Iris pigment epithelial cell (primary cell): ENCODE data around the gene ANKRD34A.
"Not testable (repeated sequence)": the region's sequence is repeated elsewhere in the genome, so short reads cannot be mapped to it uniquely, and the experiment has no call there.

Experiments used
- DNase-seq: peaks from one replicate; pipeline ENCODE4 v3.0.0-alpha.2; 2011; ENCODE audit warnings: low read depth

The ANKRD34A gene

DNA sequence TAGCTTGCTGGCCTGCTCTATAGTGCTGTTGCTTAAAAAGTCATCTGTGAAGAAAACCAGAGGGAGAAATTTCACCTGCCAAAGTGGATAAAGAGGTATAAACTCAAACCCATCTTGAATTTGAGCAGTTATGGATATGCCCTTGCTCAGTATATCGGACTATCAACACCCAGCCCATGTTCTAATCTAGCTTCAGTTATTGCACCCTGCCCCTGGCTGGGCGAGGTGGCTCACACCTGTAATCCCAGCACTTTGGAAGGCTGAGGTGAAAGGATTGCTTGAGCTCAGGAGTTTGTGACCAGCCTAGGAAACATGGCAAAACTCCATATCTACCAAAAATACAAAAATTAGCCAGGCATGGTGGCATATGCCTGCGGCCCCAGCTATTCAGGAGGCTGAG, 19.8 kb downstream of the ANKRD34A start:
- no peak for DNase-seq

DNA sequence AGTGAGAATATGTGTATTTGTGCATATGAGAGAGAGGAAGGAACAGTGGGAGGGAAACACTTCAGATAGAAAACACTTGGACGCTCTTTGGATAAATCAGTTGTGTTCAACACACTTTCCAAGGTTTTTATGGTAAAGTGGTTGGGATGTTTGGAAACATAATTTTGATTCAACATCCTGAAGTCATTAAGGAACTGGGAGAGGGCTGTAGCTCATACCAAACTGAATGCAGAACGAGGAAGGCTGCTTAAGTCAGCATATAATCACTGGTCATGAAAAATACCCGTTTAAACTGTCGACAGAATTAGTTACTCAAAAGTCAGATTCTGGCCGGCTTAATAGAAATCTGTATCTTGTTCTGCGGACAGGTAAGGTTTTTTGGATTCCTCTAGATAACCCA, 21.5 kb downstream of the ANKRD34A start:
- no peak for DNase-seq

DNA sequence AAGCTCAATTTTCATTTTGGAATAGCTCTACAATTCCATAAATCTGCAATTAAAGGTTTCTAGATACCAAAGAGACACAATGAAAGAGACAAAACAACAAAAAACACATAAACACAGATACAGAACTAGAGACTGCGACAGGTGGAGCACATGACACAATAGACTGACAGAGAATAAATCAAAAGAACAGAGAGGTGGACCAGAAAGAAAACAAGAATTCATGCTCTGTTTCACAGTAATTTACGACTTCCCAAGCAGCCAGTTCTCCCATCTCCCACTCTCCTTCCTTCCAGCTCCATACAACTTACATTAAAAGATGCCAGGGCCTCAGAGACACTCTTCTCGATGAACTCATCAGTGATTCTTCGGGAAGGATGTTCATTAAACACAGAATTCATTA, 22.0 kb downstream of the ANKRD34A start:
- DNase-seq, result no peak

GRCh38 chr1:145937436-145937835, 26.9 kb downstream of the ANKRD34A start:
- DNase-seq, result no peak

DNA sequence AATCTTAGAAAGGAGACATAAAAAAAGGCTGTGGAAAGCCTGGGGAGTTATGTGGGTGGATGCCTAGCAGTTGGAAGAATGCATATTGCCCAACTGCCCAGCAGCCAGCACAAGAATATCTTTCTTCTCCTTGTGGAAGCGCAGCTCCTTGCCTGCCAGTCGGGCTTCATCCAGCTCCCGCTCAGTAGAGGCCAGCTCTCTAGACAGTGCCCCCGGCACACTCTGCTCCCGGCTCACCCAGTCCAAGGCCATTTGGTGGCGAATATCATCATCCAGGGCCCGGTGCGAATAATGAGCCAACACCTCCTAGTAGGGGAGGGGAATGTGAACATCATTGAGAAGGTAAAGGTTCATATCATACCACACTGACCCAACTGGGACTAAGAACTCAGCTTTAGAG, 28.1 kb downstream of the ANKRD34A start:
- DNase-seq, result no peak

DNA sequence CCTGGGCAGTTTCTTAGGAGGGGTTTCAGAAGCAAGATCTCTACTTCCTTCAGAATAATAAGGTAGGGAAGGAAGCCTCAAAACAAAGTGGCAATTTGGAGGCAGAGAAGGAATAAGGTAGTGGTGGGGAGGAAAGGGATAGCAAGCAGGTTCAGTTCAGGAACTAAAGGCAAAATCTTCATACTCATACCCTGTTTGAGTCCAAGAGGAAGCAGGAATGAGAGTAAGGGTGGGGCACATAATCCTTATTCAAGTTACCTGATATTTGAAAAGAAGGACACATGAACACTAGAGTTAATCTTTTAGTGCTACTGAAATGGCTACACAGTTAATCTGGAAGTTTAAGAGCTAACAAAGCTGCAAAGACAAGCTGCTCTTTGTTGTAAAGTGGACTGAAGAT, 28.7 kb downstream of the ANKRD34A start:
- DNase-seq, result no peak

DNA sequence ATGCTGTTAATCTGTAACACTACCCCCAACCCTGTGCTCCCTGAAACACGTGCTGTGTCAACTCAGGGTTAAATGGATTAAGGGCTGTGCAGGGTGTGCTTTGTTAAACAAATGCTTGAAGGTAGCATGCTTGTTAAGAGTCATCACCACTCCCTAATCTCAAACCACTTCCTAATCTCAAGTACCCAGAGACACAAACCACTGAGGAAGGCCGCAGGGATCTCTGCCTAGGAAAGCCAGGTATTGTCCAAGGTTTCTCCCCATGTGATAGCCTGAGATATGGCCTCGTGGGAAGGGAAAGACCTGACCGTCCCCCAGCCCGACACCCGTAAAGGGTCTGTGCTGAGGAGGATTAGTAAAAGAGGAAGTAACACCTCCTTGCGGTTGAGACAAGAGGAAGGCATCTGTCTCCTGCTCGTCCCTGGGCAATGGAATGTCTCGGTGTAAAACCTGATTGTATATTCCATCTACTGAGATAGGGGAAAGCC, 31.8 kb downstream of the ANKRD34A start:
- DNase-seq, result not testable (repeated sequence)

DNA sequence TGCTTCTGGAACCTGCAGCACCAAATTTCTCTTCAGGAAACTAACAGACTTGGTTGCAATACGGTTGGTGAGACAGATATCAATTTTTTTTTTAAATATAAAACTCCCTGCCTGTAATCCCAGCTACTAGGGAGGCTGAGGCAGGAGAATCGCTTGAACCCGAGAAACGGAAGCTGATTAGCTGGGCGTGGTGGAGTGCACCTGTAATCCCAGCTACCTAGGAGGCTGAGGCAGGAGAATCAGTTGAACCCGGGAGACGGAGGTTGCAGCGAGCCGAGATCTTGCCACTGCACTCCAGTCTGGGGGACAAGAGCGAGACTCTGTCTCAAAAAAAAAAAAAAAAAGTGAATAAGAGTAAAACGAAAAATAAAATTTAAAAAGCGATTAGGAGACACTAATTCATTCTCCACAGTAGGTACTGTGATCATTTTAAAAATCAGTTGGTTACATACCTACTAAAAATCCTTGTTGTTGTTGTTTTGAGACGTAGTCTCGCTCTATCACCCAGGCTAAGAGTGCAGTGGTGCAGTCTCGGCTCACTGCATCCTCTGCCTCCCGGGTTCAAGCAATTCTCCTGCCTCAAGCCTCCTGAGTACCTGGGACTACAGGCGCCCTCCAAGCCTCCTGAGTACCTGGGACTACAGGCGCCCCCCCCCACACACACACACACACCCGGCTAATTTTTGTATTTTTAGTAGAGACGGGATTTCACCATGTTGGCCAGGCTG, 36.3 kb downstream of the ANKRD34A start:
- DNase-seq, result no peak

- peak; percentile 99 for DNase-seq
These were observed 37.1 kb downstream of the ANKRD34A start, which contains the start of gene RBM8A for GRCh38 chr1:145927063-145927886. TSS of gene RBM8A (minus strand) at chr1:145927484. CDS start at chr1:145927426, 58 bp downstream.

GRCh38 chr1:145926686-145927062, 37.7 kb downstream of the ANKRD34A start:
- no peak for DNase-seq

- peak; percentile 40 for DNase-seq
These were observed 42.1 kb downstream of the ANKRD34A start for GRCh38 chr1:145922266-145922665.

- DNase-seq, result not testable (repeated sequence)
These were observed 44.1 kb downstream of the ANKRD34A start for GRCh38 chr1:145920297-145920696.

DNA sequence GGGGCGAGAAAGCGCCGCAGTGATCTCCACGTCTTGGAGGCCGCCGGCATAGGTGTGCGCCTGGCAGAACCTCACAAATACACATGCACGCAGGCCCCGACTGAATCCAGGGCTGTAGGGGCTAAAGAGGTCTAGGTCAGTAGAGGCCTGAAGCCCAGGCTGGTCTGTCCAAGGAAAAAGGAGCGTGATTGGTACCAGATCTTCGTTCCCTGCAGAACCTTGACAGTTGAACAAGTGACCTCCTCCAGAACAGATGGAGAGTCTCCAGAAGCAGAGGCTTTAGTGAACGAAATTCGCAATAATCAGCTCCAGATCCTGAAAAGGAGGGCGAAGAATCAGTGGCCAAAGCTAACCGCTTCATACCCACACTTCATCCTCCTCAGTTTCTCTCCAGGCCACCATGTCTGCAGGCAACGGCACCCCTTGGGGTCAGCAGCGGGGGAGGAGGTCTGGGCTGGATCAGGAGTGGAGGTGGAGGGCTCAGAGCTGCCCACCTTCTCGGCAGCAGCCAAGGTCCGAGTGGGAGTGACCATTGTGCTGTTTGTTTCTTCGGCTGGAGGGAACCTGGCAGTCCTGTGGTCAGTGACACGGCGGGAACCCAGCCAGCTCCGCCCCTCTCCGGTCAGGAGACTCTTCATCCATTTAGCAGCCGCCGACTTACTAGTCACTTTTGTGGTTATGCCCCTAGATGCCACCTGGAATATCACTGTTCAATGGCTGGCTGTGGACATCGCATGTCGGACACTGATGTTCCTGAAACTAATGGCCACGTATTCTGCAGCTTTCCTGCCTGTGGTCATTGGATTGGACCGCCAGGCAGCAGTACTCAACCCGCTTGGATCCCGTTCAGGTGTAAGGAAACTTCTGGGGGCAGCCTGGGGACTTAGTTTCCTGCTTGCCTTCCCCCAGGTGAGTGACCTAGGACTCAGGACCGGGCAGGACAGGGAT, 45.1 kb downstream of the ANKRD34A start:
- DNase-seq, result peak; percentile 57

- peak; percentile 90 for DNase-seq
These were observed 46.0 kb downstream of the ANKRD34A start, which contains the start of gene PEX11B for GRCh38 chr1:145918144-145918991. TSS of gene PEX11B (minus strand) at chr1:145918717. CDS start at chr1:145918688, 29 bp downstream.

GRCh38 chr1:145917595-145917994, 46.8 kb downstream of the ANKRD34A start:
- no peak for DNase-seq

DNA sequence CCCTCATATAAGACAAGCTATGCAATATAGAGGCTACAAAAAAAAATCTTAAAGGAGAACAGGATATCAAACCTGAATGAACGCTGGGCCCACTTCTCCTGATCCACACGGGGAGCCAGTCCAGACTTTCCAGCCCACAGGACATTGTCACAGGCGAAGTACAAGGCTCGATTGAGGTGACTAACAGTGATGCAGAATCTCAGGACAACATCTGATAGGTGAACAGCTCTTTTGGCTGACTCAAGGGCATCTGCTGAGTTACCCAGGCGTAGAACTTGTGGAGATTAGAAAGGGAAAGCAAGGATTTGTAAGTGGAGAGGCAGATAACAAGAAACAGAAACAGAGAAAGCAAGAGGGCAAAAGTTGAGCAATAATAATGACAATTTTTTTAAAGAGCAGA, 47.6 kb downstream of the ANKRD34A start:
- peak; percentile 39 for DNase-seq

- DNase-seq, result no peak
These were observed 52.2 kb downstream of the ANKRD34A start for GRCh38 chr1:145912128-145912641.
